GM20000 (cell line): ENCODE data around the gene STIM1.

ENCODE experiments used
- DNase-seq: peaks from one replicate; pipeline ENCODE4 v3.0.0; 2012; ENCODE audit warnings: low spot score
- CTCF ChIP-seq: IDR thresholded peaks from 2 replicates; pipeline ENCODE4 v1.5.1; 2012; ENCODE audit warnings: mild to moderate bottlenecking, control low read depth; ENCODE audit errors: extremely low read depth, missing control alignments

Gene STIM1

GRCh38 chr11:3815845-3816244 lies 39.6 kb upstream of the STIM1 start:
- no peak for TF ChIP-seq CTCF
- DNase-seq, result no peak

- no peak for TF ChIP-seq CTCF
- DNase-seq, result no peak
Measured at GRCh38 chr11:3816673-3817072, 38.8 kb upstream of the STIM1 start.

- no peak for TF ChIP-seq CTCF
- DNase-seq, result no peak
Measured at GRCh38 chr11:3817181-3817800, 38.2 kb upstream of the STIM1 start.

- no peak for DNase-seq
- no peak for TF ChIP-seq CTCF
Measured at GRCh38 chr11:3820971-3821370, 34.5 kb upstream of the STIM1 start.

GRCh38 chr11:3822312-3822711 lies 33.2 kb upstream of the STIM1 start:
- TF ChIP-seq CTCF, result no peak
- no peak for DNase-seq

- TF ChIP-seq CTCF, result no peak
- no peak for DNase-seq
Measured at GRCh38 chr11:3823303-3823702, 32.2 kb upstream of the STIM1 start.

- DNase-seq, result no peak
- no peak for TF ChIP-seq CTCF
Measured at GRCh38 chr11:3823762-3824506, 31.5 kb upstream of the STIM1 start.
